Activated CD4-positive, alpha-beta T cell treated with anti-CD3 and anti-CD28 coated beads for 1 hour (primary cell): ENCODE measurements around the gene PTPN2.

ENCODE experiments used
- DNase-seq: peaks from one replicate; pipeline ENCODE4 v3.0.0-alpha.2; 2020

The PTPN2 gene

GRCh38 chr18:12857215-12857905 is 26.7 kb downstream of the PTPN2 start:
- DNase-seq = no peak

- no peak for DNase-seq
Measured at GRCh38 chr18:12855916-12856315, 28.1 kb downstream of the PTPN2 start.

DNA sequence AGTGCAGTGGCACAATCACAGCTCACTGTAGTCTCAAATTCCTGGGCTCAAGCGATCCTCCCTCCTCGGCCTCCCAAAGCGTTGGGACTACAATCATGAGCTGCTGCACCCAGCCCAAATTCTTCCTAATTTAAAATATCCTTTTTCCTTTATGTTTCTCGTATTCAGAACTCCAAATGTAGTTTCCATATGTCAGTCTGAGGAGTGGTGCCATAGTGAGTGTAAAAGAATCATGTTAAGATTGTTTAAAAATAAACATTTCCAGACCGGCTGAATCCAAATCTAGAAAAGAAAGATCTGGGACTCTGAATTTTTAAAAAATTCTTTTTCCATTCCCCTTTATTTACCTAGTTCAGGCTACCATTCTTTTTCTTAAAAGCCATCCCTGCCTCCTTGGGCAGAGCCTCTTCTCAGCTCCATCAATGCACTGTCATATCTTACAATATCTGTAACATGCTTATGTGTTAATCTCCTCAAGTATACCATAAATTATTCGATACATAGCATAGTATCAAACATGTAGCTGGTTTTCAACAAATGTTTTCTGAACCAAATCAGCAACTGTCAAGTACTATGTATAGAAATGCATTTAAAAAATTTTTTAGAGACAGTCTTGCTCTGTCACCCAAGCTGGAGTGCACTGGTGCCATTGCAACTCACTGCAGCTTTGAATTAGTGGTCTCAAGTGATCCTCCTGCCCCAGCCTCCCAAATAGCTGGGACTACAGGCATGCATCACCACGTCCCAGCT is 31.3 kb downstream of the PTPN2 start:
- DNase-seq = no peak

GRCh38 chr18:12851716-12852115 is 32.3 kb downstream of the PTPN2 start:
- DNase-seq = no peak

DNA sequence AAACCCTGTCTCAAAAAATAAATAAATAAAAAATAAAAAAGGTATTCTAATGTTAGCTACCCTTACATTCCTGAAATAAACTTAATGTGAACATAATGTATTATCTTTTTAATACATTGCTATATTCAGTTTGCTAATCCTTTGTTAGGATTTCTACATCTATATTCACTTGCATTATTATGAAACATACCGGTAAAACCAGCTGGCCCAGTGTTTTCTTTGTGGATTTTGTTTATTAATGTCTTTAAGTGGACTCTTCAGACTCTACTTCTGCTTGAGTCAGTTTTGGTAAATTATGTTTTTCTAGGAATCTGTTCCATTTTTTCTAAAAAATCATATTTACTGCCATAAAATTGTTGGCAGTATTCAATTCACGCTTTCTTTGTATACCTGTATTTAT is 34.5 kb downstream of the PTPN2 start:
- no peak for DNase-seq

- DNase-seq = no peak
Measured at GRCh38 chr18:12848405-12848804, 35.6 kb downstream of the PTPN2 start.

DNA sequence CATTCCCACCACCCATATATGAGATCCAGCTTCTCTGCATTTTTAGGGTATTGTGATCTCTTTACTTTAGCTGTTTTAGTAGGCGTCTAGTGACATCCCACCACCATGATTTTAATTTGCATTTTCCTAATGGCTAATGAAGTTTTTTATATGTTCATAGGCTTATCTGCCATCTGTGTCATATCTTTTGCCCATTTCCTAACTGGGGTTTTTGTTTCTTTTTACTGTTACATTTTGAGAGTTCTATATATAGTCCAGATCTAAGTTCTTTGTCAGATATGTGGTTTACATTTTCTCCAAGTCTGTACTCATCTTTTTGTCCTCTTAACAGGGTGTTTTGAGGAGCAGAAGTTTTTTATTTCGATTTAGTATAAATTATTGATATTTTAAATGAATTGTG is 39.6 kb downstream of the PTPN2 start:
- DNase-seq = no peak

DNA sequence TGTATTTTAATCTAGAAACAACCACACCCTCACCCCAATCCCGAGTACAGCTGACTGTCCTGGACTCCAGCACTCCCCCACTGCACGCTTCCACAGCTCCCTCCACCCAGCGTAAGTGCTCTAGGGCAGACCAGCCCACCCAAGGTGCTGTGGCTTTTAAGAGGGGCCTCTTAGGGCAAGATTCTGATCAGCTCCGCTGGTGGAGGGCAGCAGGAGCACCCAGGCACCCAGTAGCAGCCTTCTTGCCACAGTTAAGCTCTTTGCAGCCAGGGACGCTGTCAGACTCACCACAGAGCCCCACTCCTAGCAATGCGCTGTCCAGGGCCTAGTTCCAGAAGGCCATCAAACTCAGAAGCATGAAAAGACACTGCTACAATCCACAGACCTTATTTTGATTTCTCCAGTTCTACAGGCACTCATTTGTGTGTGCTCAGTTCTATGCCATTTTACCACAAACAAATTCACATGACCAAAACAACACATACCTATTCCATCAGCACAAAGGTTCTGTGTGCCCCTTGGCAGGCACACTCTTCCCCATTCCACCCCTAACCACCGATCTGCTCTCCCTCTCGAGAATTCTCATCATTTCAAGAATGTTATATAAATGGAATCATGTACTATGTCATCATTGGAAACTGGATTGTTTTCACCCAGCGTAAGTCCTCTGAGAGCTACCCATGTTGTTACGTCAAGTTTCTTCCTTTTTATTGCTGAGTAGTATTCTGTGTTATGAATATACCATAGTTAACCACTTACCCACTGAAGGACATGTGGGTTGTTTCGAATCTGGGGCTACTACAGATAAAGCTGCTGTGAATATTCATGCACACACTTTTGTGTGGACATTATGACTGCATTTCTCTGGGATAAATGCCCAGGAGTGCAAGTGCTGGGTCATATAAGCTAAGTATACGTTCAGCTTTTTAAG is 40.4 kb downstream of the PTPN2 start:
- DNase-seq = no peak

GRCh38 chr18:12842459-12843380 is 41.3 kb downstream of the PTPN2 start:
- DNase-seq = no peak

GRCh38 chr18:12841070-12841469 is 43.0 kb downstream of the PTPN2 start:
- DNase-seq = no peak

DNA sequence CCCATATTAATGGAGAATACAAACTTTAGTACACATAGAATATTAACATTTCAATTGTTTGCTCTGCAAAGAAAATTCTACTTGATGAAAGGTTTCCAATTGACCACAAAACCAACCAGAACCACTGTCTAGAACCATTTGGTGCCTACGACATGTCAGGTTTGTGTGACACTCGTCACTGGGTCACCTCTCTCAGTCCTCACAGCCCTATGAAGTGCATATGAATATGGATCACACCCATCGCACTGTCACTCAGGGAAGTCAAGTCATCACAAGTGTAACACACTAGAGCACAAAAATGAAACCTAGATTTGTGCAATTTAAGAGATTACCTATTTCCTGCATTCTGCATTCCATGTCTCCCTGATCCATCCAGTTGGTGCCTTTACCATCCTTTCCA is 43.7 kb downstream of the PTPN2 start:
- DNase-seq = no peak

DNA sequence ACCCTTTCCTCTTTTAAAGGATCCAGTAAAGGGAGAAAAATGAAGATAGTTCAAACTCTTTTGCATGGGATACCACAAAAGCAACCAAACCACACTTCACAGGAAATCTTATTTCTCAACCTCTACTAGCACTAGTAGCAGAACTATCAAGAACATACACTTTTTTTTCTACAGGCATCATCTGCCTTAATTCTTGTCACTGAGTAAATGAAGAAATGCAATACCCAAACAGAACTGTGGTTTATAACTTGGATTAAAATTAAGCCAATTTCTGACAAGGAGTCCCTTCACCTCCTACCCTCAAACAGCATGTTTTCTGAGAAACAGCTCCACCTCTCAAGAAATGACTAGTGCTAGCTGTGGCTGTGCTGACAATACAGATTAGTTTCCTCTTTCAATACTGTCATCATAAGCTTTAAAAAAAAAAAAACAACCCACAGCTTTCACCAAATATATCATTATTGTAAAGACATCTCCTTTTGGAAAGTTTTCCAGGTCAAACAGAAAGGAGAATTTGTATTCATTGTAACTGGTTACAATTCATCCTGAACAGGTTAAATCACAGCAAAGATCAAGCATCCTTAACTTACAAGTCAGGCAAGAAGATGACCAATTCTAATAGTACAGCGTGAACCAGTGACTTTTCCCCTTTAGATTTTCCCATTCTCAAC is 44.4 kb downstream of the PTPN2 start:
- no peak for DNase-seq

- DNase-seq = no peak
Measured at GRCh38 chr18:12839057-12839525, 44.9 kb downstream of the PTPN2 start.

DNA sequence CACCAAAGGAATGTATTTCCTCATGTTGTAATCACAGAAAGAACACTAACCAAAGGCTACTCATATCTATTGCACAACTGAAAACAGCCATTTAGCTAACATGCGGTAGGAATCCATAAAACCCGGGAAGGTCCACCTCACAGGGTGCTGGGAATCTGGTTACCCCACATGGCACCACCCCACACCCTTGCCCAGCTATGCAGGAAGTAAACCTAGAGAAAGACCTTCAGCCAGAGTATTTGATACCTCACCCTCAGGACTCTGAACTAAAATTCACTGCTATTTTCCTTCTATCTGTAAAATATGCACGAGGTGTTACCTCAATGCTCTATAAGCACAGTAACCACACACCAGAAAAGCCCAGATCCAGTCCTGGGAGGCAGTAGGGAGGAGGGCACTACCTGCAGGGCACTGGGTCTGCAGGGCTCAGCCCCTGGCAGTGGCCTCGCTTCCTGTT is 45.8 kb downstream of the PTPN2 start:
- DNase-seq = no peak

DNA sequence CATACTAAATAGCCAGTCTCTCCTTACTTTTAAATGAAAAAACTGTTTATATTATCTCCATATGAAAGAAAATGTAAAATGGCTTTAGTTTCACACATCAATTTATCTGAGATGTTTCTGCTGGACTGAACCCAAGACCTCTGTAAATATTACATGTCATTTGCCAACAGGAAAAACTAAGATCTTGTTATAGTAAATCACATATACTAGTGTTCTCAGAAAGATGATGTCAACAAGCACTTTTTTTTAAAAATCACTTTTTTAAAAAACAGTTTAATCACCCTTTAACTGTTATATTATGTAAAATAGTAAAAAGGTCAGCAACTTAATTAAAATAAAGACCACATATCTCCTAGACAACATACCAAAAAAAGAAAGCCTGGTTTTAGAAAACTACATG is 46.3 kb downstream of the PTPN2 start:
- no peak for DNase-seq

DNA sequence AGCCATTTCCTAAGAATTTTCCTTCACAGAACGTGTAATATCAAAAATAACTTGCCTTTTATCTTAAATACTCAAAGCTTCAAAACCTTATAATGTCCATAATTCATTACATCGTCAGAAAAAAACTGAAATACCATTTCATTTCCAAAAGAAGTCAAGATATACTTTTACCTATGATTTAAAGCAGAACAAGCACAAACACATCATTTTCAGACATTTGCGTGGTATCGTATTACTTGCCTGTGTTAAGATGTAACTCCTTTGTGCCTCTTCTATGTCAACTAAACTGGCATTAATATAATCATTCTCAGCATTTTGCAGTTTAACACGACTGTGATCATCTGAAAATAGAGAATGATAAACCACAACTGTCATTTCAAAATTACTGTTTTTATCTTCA is 47.5 kb downstream of the PTPN2 start:
- no peak for DNase-seq

DNA sequence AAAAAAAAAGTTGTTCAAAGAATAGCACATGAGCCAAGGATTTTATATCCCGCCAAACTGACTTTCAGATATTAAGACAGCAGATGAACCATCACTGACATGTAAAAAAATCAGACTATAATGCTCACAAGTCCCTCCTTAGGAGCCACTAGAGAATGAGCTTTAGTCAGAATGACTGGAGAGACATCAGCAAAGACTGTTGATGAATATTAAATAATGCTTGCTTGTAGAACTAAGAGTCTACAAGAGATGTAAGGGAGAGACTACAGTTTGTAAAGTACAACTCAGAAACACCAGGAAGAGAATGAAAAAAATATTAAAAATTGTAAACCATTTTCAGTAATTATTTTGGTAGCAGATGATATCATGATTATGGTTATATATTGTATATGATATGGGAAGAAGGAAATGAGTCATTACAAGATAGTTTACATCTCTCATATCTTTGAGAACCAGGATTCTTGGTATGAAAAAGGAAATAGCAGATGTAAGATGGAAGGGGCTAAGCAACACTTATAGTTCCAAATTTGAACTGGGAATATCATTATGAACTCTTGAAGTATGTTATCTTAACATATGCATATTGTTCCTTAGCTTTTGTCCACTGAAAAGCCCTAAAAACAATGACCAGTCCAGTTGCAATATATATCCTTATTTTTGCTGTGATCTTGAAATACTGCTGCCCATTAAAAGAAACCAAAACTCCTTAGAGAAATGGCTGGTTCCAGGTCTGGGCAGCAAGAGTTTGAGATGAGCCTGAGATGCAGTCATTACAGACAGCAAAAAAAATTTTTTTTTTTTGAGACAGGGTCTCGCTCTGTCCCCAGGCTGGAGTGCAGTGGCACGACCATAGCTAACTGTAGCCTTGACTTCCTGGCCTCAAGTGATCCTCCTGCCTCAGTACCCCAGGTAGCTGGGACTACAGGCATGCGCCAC is 55.7 kb downstream of the PTPN2 start:
- no peak for DNase-seq

DNA sequence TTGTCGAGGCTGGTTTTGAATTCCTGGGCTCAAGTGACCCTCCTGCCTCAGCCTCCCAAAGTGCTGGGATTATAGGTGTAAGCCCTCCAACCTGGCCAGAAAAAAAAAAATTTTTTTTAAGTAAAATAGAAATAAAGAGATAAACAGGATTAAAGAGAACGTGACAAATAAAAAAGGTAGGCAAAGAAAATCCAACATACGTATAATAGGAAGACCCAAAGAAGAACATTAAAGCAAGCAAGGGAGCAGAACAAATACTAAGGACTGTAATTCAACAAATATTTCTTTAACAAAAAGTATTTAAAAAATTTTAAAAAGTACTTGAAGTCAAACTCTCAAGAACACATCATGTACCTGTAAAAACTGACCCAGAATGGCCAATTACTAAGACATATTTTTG is 56.4 kb downstream of the PTPN2 start:
- DNase-seq = no peak

DNA sequence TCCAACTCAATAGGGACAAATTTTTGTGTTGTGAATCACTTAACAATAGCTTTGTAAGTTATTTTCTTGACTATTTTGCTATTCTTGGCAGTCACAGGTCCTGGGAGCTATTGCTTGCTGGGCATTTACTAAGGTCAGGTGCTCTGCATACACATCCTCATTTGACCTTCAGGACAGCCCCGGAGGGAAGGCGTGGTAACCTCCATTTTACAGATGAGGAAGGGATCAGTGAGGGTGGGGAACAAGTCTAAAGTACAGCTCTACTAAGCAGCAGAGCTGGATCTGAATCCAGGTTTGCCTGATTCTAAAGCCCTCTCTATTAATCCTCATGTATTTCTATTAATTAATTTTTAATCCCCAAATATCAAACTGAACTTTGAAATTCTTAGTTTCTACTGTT is 58.8 kb downstream of the PTPN2 start:
- DNase-seq = no peak

DNA sequence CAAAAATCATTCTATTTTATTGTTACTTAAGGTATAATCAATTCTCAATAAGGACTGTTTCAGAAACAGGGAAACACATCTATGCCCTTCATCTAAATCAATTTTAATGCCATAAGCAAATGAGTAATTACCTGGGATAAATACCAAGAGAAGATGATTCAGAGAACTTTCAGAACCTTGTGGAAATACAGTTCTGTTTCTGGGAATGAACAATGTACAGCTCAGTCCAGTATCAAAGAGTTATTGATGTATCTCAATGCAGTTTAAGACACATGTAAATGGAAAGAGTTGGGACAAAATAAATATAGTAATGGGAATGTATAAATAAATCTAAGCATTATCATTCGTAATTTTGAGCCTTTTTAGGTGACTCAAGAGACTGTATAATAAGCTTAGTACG is 60.1 kb downstream of the PTPN2 start:
- DNase-seq = no peak

GRCh38 chr18:12821408-12821807 is 62.6 kb downstream of the PTPN2 start:
- no peak for DNase-seq
